Right atrium auricular region (tissue), 2 donors: ENCODE results near the gene MED22. TPM values are rescaled to one million over a fixed set of nuclear protein-coding genes. Genes with fewer than 3 reads are reported as not detected.

Experiments
- DNase-seq: peaks from one replicate; pipeline ENCODE4 v3.0.0-alpha.2; 2019; ENCODE audit warnings: low spot score
- H3K27ac ChIP-seq, 2 donors: fragments of 200-600 bp; sonication (generic); 1 replicate in 1 of 2; 2 replicates in 1 of 2; pipeline ENCODE4 v1.5.1; 2016 to 2019
- H3K27me3 ChIP-seq, 2 donors: fragments of 200-600 bp; sonication (generic); one replicate each; pipeline versions ENCODE4 v1.5.1 to v1.6.0; 2017 to 2019
- H3K36me3 ChIP-seq: fragments of 200-600 bp; sonication (generic); one replicate; pipeline ENCODE4 v1.5.1; 2016
- H3K4me1 ChIP-seq, 2 donors: fragments of 200-600 bp; sonication (generic); one replicate each; pipeline versions ENCODE4 v1.5.1 to v1.6.0; 2017 to 2019
- H3K4me3 ChIP-seq, 2 donors: fragments of 200-600 bp; sonication (generic); 1 replicate in 1 of 2; 2 replicates in 1 of 2; pipeline ENCODE4 v1.5.1; 2017 to 2019; ENCODE audit warnings: mild to moderate bottlenecking in 1 of 2, moderate library complexity in 1 of 2
- H3K9me3 ChIP-seq, 2 donors: fragments of 200-600 bp; sonication (generic); one replicate each; pipeline ENCODE4 v1.5.1; 2019
- CTCF ChIP-seq, 2 donors: fragments of 200-600 bp; sonication (generic); IDR thresholded peaks; one replicate each; pipeline ENCODE4 v1.5.1; 2019; ENCODE audit warnings: antibody characterized with exemption in 2 of 2
- total RNA-seq, 2 donors: library from RNA; depleted of rRNA; stranded (reverse); fragments of >200 nt; gene quantifications; one replicate each; pipeline ENCODE4 v1.1.0, GENCODE V29; 2016

The MED22 gene
- total RNA-seq, 2 donors from 2014 or later = 15.1 to 24.6 TPM

GRCh38 chr9:133306242-133307204 lies 41.4 kb downstream of the MED22 start:
- H3K27me3 ChIP-seq = no peaks in the 10 kb centered on the region
- H3K4me1 ChIP-seq = no peaks in the 10 kb centered on the region
- no peak for TF ChIP-seq CTCF (IDR thresholded peaks at IDR 0.05)
- H3K27ac ChIP-seq = no peak overlapping the region
- H3K36me3 ChIP-seq = no peaks in the 10 kb centered on the region
- DNase-seq = no peak
- H3K4me3 ChIP-seq = no peak overlapping the region
- H3K9me3 ChIP-seq = no peaks in the 10 kb centered on the region

- no peak overlapping the region for H3K4me3 ChIP-seq
- H3K27me3 ChIP-seq = no peaks in the 10 kb centered on the region
- H3K9me3 ChIP-seq = no peaks in the 10 kb centered on the region
- DNase-seq = no peak
- no peaks in the 10 kb centered on the region for H3K36me3 ChIP-seq
- H3K4me1 ChIP-seq = no peaks in the 10 kb centered on the region
- H3K27ac ChIP-seq = no peak overlapping the region
- TF ChIP-seq CTCF (IDR thresholded peaks at IDR 0.05) = no peak
Observed at GRCh38 chr9:133305731-133306130, 42.2 kb downstream of the MED22 start.

GRCh38 chr9:133304477-133305377 lies 43.2 kb downstream of the MED22 start:
- Histone ChIP-seq H3K4me3 (no peak overlapping the region), H3K27me3 (no peaks in the 10 kb centered on the region), H3K36me3 (no peaks in the 10 kb centered on the region), H3K27ac (no peak overlapping the region), H3K9me3 (no peaks in the 10 kb centered on the region), H3K4me1 (no peaks in the 10 kb centered on the region)
- no peak for TF ChIP-seq CTCF (IDR thresholded peaks at IDR 0.05)
- DNase-seq = no peak

GRCh38 chr9:133304158-133304470 lies 43.8 kb downstream of the MED22 start:
- H3K4me3 ChIP-seq = no peak overlapping the region
- DNase-seq = no peak
- no peaks in the 10 kb centered on the region for H3K4me1 ChIP-seq
- no peaks in the 10 kb centered on the region for H3K9me3 ChIP-seq
- H3K36me3 ChIP-seq = no peaks in the 10 kb centered on the region
- no peak for TF ChIP-seq CTCF (IDR thresholded peaks at IDR 0.05)
- H3K27me3 ChIP-seq = no peaks in the 10 kb centered on the region
- H3K27ac ChIP-seq = no peak overlapping the region

GRCh38 chr9:133303266-133304157 lies 44.4 kb downstream of the MED22 start:
- Histone ChIP-seq H3K36me3 (no peaks in the 10 kb centered on the region), H3K4me3 (no peak overlapping the region), H3K9me3 (no peaks in the 10 kb centered on the region), H3K4me1 (no peaks in the 10 kb centered on the region), H3K27ac (no peak overlapping the region), H3K27me3 (no peaks in the 10 kb centered on the region)
- DNase-seq = no peak
- TF ChIP-seq CTCF (IDR thresholded peaks at IDR 0.05) = no peak
